HG03558 (cell line): ENCODE measurements around the gene PHLDA3.

Experiments
- ATAC-seq: cut with Tn5 transposase; IDR thresholded peaks from one replicate; pipeline ENCODE4 v1.9.1; 2021; ENCODE audit warnings: moderate number of reproducible peaks; ENCODE audit not compliant: unreplicated experiment; ENCODE audit errors: extremely low read depth

The PHLDA3 gene

DNA sequence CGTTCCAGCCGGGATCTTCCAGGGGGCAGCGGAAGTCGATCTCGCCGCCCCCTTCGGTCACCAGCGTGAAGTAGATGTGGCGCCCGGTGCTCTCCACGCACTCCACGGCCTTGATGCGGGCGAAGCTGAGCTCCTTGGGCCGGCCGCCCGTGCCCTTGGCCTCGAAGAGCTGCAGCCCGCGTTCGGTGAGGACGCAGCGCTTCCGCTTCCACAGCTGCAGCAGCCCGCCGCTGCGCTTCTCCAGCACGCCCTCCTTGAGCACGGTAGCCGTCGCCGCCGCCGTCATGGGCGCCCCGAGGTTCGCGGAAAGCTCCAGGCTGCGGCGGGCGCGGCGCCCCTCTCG lies 516 bp downstream of the PHLDA3 start:
- ATAC-seq = no peak

DNA sequence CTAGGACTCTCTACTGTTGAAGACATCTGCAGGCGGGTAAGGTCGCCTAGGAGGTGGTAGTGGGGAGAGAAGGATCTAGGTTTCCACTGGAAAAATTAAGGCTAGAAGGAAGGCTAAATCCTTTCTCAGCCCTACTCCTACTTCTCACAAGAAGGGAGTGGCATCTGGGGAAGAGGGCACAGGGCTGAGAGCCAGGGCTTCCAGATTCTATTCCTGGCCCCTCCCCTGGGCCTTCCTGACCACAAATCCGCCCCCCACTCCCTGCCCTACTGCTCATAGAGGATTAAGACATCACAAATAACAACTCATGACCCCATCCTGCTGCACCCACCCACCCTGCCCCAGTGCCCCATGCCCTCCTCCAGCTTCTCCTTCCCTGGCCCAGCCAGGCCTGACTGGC lies 2.5 kb downstream of the PHLDA3 start:
- no peak for ATAC-seq

DNA sequence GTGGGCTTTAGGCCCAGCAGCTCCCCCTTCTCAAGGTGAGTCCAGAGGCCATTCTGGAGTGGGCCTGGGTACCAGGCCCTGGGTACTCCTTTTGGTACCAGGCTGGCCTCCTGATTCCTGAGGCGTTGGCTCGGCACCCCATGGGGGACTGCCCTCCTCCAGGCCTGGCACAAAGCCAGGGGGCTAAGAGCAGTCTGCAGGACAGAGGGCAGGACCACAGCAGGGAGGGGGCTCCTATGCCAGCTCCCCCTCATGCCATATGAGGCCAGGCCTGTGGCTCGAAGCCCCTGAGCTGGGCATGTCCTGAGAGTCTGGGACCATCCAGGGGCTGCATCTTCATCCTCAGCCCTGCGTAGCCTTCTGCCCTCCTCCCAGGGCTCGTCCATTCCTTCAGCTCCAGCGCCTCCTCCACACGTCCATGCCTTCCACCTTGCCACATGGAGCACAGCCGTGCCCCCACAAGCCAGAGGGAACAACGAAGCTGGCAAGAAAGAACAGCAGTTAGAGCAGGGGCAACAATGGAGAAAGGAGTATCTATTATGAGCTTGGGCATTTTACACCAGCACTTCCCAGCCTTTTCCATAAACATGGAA lies 3.2 kb downstream of the PHLDA3 start:
- ATAC-seq = no peak

DNA sequence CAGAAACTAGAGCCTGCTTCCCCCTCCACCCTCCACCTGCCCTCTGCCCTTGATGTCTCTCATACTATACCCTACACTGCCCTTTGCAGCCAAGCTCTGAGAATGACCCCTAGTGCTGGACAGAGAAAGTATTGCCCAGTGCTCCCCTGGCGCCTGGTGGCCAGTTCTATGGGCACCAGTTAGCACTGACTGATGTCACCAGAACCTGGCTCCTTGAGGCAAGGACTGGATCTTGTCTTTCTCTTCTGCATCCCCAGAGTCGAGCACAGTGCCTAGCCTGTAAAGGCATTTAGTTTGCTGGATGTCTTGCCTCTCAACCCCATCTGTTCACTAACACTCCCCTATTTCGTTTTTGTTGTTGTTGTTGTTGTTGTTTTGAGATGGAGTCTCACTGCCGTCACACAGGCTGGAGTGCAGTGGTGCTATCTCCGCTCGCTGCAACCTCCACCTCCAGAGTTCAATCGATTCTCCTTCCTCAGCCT lies 5.9 kb downstream of the PHLDA3 start:
- ATAC-seq = no peak

DNA sequence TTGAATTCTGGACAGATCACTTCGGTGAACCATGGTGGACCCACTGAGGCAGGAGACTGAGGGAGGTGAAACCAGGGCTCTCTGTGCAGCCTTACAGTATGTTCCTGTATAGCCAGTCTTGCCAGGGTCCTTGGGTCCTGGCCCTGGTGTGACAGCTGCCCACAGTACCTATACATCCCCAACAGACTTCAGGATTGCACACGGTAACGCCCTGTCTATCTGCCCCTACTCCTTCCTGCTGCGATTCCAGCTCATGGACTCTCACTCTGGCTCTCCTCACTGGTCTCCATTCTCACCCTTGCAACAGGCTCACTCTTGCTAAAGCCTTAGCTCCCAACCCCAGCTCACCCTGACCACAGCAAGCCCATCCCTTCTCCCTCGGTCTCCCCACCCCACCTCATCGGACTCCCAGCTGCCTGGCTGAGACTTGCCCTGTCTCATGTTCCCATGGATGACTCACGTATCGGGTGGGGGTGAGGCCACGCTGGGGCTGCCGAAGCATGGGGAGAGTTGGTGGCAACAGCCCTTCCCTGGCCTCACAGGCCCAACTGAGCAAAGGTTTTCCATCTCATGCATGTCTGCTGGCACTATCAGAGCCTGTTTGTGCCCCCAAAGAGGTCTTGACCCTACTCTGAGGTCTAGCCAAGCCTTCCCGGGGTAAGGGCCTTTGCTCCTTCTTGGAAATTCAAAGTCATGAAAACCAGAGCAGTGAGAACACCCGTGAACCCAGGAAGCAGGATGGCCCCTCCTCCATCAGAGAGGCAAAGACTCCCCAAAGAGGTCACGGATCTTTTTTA lies 7.1 kb downstream of the PHLDA3 start:
- no peak for ATAC-seq

DNA sequence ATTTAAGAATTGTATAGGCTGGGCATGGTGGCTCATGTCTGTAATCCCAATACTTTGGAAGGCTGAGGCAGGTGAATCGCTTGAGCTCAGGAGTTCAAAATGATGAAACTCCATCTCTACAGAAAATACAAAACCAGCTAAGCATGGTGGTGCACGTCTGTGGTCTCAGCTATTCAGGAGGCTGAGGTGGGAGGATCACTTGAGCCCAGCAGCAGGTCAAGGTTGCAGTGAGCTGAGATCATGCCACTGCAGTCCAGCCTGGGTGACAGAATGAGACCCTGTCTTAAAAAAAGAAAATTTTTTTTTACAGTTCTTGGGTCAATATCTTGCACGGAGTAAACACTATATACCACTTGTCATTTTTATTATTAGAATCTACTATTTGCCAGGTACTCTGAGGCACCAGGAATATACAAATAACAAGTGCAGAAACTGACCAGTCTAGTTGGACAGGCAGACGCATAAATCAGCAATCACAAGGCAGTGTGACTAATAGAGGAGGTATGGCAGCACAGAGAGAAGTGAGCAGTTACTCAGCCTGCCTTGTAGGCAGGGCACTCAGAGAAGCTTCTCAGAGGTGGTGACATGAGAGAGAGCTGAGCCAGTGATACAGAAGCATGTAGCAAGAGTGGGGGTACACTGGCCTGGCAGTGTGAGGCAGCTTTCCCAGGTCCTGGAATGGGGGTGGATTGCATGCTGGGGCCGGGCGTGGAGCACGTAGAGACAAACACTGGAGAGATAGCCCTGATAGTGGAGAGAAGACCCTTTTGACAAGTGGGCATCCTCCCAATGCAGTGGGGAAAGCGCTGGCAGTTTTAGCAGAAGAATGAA lies 8.0 kb downstream of the PHLDA3 start:
- ATAC-seq = no peak

DNA sequence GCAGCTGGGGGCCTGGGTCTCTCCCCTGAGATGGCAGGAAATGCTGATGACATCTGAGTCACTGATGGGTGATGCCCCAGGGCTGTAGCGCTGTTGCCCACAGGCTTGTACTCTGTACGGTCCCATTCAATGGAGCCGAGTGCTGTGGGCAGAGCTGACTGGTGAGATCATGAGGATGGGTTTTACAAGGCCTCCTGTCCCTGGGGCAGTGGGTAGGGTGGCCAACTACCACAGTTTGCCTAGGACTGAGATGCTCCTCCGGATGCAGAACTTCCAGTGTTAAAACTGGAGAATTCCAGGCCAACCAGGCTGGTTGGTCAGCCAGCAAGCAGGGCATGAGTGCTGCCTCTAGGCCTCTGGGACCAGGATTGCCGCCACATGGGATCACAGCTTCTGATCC lies 9.2 kb downstream of the PHLDA3 start:
- no peak for ATAC-seq

DNA sequence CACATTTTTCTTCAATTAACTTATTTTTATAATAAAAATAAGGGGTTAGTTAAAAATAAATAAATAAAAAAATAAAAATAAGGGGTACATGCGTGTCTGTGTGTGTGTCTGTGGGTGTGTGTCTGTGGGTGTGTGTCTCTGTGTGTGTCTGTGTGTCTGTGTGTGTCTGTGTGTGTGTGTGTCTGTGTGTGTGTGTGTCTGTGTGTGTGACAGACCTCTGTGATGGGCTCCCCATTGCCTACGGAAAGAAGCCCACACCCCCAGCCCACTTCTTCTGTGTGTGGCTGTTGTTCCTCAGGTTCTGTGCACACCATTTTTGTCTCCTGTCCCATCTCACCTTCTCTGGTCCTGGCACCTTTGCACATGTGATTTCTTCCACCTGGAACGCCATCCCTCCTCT lies 9.9 kb downstream of the PHLDA3 start:
- ATAC-seq = no peak

DNA sequence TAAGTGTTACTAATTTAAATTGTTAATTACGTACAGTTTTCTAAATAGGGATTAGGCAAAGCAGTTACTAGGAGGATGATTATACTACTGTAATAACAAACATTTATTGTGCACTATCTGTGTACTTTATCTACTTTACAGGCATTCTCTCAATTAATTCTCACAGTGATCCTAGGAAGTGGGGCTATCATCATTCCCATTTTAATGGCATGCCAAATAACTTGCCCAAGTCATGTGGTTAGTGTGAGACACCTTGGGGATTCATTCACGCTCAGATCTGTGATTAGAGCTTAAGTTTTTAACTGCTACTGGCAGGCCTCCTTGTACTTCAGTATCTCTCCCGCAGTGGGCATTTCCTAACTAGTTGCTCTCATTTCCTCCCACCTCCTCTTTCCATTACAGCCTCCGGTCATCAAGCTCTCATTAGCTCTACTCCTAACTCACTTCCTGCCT lies 11.5 kb downstream of the PHLDA3 start:
- ATAC-seq = no peak

DNA sequence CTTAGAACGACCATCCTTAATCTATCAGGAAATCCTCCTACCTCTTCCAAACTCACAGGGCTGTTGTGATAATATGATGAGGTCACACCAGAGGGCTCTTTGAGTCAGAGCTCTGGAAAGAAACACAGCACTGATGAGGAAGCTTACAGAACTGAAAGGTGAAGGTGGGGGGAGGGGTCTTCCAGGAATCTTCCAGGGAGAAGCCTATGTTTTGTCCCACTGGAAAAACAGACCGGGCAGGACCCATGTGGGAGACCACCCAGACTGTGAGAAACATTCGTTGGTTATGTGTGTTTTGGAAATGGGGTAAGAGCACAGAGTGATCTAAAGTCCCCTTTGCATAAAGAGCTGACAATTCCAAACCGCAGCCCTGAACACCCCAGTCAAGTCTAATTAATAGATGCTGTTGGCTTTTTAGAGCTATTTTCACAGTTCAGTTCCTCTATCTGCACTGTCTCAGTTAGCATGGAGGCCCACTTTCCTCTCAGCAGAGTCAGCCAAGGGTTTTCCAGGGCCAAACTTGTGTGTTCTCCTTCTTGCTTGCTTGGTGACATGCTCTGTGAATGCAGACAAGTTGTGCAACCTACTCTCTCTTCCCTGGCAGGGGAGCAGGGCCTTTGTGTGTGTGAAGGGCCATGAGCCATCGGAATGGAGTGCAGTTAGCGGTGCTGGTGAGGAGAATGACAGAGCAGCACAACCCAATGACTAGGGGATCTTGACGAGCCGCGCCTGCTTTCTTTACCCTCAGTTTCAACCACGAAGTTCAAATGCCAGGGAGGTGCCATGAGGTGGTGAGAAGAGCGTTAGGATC lies 12.3 kb downstream of the PHLDA3 start:
- no peak for ATAC-seq

DNA sequence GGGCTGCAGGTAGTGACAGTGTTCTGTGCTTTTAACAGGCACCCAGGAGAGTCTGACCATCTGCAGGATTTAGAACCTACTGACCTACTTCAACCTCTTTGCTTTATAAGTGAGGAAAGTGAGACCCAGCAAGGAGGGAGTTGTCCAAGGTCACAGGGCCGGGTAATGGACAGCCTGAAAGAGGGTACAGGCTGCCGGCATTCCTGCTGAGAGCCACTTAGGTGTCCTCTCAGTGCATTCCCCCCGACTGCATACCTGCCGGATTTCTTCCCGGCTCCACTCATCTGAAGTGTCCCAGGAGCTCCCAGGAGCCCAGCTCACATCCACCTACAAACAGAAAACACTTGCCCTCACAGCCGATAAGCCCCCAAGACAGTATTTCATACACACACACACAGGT lies 13.9 kb downstream of the PHLDA3 start:
- ATAC-seq = no peak

DNA sequence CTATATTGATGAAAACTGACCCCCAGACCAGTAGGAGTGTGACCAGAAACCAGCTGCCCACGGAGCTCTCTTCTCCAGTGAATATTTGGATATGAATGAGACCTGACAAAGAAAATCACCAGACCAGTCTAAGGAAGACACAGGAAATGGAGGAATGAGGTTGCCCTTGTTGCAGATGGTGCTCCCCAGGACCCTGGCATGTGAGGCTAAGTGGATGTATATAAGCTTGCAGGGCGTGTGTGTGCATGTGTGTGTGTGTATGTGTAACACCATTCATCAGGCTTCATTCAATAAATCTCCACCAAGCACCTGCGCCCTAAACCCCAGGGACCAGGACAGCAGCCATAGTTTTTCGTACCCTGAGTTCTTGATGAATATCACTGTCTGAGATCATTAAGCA lies 14.4 kb downstream of the PHLDA3 start:
- no peak for ATAC-seq

DNA sequence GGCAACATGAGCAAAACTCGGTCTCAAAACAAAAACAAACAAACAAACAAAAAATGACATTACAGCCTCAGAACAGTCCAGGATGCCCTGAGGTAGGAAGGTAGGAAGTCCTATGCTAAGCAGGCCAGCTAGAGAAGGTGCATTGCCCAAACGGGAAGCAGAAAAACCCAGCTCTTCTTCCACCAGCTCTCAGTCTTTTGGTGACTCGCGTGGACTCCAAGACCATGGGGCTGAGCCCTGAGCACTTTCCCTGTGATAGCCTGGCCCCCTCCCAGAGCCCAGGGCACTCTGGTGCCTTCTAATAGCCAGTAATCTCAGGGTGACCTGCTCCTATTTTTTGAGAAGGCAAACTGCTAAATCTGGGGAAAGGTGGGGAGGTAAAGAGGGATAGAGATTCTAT lies 16.1 kb downstream of the PHLDA3 start:
- ATAC-seq = no peak

DNA sequence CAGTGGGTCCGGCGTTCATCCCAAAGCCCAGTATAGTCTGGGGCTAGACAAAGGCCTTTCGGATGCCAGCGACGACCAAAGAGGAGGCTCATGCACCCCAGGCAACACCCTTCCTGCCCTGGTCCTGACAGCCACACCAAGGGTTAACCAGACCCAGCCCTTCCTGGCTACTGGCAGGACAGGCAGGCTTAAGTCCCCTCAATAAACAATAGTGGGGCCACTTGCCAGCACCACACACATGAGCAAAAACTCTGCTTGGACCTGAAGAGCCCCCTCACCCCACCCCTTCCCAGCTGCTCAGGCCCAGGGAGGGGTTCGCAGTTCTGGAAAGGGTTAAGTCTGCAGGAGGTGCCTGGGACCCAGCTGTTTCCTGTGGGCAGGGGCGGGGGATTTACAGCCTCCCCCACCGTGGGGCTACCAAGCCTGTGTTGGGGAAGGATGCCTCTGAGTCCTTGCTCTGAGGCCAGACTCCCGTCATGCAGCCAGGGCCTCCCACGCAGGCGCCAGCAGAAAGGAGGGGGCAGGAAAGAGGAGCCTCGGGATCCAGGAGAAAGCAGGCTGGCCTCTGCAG lies 18.2 kb downstream of the PHLDA3 start:
- ATAC-seq = no peak

DNA sequence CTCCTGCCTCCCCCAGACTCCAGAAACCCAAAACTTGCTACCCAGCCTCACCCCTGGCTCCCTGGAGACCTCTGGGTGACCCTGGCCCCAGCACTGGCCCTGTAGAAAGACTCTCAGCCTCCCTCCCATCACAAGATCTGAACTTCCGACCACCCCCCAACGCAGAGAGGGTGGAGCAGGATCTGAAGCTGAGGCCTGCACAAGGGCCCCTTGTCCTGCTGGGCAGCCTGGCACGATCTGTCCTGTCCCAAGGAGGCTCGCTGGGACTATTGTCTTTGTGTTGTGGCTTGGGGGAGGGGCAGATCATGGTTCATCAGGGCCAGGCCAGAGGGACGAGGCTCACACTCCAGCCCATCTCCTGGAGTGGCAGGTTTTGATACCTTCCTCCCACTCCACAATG lies 20.0 kb downstream of the PHLDA3 start:
- ATAC-seq = no peak

DNA sequence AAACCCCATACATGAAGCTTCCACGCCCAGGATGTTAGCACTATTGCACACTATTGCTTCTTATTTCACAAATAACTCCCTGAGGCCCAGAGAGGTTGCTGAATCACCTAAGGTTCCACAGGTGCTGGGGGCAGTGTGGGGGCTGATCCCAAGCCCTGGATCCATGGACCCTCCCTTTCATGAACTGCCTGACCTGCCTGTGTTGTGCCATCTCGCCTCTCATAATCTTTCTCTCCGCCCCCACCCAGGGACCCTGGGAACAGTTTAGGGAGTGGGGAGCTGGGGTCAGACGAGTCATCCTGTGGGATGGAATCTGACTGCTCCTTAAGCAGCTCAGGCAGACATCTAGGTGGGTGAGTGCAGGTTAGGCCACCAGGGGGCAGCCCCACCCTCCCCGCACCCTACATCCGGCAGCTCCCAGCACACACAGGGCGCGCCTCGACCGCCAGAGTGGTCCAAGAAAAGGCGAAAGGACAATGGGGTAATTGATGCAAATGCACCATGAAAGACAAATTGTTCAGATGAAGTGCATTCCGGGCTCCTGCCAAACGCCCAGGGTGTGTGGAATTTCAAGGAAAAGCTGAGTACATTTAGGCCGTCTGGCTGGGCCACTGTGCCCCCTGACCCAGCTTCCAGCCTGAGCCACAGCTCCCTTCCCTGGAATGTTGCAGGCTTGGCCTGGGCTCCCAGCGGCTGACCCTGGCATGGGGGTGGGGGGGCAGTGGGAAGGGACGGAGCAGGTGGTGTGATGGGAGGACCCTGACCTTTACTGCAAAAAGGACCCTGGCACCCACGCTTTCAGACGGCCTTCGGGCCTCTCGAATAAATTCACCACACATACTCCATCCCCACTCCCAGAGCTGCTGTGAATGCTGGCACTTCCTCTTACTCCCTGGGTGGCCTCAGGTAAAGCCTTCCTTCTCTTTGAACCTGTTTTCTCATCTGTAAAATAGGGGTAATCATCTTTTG lies 20.8 kb downstream of the PHLDA3 start:
- ATAC-seq = no peak

DNA sequence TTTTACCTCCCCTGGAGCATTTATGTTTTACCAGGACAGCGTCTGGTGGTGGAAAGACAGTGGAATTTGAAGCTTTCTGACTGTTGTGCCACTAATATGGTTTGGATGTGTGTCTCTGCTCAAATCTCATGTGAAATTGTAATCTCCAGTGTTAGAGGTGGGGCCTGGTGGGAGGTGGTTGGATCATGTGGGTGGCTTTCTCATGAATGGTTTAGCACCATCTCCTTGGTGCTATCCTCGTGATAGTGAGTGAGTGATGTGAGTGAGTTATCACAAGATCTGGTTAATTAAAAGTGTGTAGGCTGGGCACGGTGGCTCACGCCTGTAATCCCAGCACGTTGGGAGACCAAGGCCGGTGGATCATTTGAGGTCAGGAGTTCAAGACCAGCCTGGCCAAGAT lies 23.7 kb downstream of the PHLDA3 start:
- ATAC-seq = no peak

DNA sequence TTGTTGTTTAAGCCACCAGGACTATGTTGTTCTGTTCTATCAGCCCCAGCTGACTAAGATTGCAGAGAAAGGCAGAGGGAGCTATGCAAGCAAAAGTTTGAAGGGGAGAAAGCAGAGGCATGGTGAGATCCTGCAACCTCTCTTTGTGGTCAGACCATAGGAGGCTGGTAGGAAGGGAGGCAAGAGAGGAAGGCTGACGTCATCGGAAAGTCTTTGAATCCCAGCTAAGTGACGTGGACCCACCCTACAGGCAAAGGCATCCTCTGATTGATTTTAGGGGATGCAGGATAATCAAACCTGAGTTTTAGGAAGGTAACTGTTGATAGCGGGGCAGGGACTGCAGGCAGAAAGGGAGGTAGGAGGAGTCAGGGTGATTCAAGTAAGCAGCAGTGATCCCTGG lies 24.2 kb downstream of the PHLDA3 start:
- ATAC-seq = no peak

DNA sequence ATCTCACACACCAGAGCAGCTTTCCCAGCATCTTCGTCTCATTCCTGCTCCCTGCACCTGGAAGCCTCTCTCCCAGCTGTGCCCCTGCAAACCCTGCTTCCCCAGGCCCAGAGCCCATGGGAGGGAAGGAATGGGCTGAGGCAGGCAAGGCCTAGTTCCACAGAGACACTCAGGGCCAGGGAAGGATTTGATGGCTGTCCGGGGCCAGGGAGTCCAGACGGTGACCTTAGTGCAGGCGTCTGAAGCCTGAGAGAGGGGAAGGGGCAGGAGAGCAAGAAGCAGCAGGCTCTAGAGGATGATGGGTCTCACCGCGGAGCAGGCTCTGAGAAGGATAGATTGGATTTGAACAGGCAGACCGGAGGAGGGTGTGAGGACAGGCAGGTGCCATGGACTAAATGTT lies 25.2 kb downstream of the PHLDA3 start:
- no peak for ATAC-seq
